GM12875 (cell line): Measurements from ENCODE around the gene C5AR2.
"Not testable (repeated sequence)": the region's sequence is repeated elsewhere in the genome, so short reads cannot be mapped to it uniquely, and the experiment has no call there.

ENCODE experiments used
- H3K4me3 ChIP-seq: one replicate; pipeline ENCODE4 v1.5.1; 2011; ENCODE audit warnings: low read depth, low read length, control low read depth
- TF ChIP-seq, protein P1 (sequence below): IDR thresholded peaks from 2 replicates; pipeline ENCODE4 v1.5.1; 2011; ENCODE audit warnings: low read depth, mild to moderate bottlenecking, control low read depth, inconsistent platforms, low read length, moderate library complexity, borderline replicate concordance; ENCODE audit not compliant: insufficient read depth

C5AR2 gene

DNA sequence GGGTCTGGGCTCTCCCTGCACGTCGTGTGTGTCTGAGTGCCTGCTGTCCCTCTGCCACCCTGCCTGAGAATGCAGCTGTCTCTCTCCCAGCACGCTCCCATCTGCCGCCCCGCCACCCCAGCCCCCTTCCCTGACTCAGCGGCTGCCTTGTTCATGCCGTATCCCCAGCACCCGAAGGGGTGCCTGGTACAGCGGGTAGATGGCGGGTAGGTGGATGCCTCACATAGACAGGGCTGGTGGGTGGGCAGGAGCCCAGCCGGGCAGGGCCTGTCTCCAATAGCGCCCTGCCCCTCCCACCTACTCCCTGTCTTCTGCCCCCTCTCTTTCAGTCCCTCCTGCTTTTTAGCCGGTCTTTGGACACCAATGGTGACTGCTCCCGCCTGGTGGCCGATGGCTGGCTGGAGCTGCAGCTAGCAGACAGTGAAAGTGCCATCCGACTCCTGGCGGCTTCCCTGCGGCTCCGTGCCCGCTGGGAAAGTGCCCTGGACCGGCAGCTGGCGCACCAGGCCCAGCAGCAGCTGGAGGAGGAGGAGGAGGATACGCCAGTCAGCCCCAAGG is 47.5 kb downstream of the C5AR2 start:
- no peak overlapping the region for H3K4me3 ChIP-seq
- TF ChIP-seq, protein P1, sequence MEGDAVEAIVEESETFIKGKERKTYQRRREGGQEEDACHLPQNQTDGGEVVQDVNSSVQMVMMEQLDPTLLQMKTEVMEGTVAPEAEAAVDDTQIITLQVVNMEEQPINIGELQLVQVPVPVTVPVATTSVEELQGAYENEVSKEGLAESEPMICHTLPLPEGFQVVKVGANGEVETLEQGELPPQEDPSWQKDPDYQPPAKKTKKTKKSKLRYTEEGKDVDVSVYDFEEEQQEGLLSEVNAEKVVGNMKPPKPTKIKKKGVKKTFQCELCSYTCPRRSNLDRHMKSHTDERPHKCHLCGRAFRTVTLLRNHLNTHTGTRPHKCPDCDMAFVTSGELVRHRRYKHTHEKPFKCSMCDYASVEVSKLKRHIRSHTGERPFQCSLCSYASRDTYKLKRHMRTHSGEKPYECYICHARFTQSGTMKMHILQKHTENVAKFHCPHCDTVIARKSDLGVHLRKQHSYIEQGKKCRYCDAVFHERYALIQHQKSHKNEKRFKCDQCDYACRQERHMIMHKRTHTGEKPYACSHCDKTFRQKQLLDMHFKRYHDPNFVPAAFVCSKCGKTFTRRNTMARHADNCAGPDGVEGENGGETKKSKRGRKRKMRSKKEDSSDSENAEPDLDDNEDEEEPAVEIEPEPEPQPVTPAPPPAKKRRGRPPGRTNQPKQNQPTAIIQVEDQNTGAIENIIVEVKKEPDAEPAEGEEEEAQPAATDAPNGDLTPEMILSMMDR = no peak

DNA sequence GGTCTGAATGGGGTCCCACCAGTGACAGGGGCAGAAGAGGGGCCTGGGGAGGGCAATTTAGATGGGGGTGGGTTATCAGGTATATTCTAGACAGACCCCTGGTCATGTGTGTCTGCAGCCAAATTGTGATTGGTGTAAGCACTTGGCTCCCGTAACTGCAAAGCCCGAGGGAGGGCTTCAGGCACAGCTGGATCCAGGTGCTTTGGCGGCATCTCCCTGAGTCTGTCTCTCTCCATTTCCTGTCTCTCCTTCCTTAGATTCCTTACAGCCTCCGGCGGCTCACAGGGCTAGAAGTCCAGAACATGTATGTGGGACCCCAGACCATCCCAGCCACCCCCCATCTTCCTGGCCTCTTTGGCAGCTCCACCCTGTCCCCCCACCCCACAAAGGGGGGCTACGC is 48.6 kb downstream of the C5AR2 start:
- TF ChIP-seq, protein P1 = no peak
- no peak overlapping the region for H3K4me3 ChIP-seq

GRCh38 chr19:47381121-47381520 is 49.1 kb downstream of the C5AR2 start:
- TF ChIP-seq, protein P1 = no peak
- H3K4me3 ChIP-seq = no peak overlapping the region

DNA sequence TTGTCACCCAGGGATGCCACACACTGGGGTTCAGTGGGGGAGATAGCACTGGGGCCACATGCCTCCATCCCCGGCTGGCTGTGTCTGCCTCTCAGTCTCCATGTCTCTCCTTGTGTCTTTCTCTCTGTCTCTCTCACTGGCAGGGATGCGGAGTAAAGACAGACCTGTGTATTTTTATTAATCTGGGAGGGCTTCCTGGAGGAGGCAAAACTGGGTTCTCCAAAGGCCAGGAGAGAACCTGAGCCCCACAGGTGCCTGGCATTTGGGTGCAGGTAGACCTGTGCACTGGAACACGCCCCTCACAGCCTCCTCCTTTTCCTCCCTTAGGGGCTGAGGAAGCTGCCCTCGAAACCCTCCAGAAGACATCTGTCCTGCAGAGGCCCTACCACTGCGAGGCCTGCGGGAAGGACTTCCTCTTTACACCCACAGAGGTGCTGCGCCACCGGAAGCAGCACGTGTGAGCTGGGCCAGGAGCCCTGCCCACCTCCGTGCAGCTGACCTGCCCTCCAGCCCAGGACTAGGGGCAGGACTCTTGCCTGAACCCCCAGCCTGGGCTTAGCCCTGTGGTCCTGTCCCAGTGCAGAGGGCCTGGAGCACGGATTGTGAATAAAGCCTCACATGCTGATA is 49.8 kb downstream of the C5AR2 start:
- H3K4me3 ChIP-seq = no peak overlapping the region
- TF ChIP-seq, protein P1 = no peak

GRCh38 chr19:47383890-47384289 is 51.9 kb downstream of the C5AR2 start:
- not testable (repeated sequence) for H3K4me3 ChIP-seq

DNA sequence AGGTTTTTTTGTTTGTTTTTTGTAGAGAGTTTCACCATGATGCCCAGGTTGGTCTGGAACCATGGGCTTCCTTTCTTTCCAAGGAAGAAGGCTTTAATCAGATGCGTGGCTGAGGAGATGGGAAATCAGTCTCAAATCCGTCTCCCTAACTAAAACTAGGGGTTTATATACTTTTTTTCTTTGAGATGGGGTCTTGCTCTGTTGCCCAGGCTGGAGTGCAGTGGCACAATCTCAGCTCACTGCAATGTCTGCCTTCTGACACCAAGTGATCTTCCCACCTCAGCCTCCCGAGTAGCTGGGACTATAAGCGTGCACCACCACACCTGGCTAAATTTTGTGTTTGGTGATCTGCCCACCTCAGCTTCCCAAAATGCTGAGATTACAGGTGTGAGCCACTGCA is 52.6 kb downstream of the C5AR2 start:
- H3K4me3 ChIP-seq = not testable (repeated sequence)

DNA sequence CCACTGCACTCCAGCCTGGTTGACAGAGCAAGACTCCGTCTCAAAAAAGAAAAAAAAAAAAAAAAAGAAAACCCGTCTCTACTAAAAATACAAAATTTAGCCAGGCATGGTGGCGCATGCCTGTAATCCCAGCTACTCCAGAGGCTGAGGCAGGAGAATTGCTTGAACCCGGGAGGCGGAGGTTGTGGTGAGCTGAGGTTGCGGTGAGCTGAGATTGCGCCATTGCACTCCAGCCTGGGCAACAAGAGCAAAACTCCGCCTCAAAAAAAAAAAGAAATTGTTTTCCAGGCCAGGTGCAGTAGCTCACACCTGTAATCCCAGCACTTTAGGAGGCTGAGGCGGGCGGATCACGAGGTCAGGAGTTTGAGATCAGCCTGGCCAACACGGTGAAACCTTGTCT is 54.6 kb downstream of the C5AR2 start:
- H3K4me3 ChIP-seq = not testable (repeated sequence)

GRCh38 chr19:47387623-47388022 is 55.6 kb downstream of the C5AR2 start:
- H3K4me3 ChIP-seq = not testable (repeated sequence)

GRCh38 chr19:47388721-47389120 is 56.7 kb downstream of the C5AR2 start:
- H3K4me3 ChIP-seq = not testable (repeated sequence)

- TF ChIP-seq, protein P1 = no peak
- no peak overlapping the region for H3K4me3 ChIP-seq
These were observed 57.2 kb downstream of the C5AR2 start for GRCh38 chr19:47389150-47389556.
